ENCODE measurements around the gene FRG2B. TPM values are rescaled to one million over a fixed set of nuclear protein-coding genes. Genes with fewer than 3 reads are reported as not detected.
"Not testable (repeated sequence)": the region's sequence is repeated elsewhere in the genome, so short reads cannot be mapped to it uniquely, and the experiment has no call there.

The FRG2B gene
- polyA plus RNA-seq, 1 of the 3 experiments (the other 2 are of a cell fraction): not detected

- no peaks in the 10 kb centered on the region for H3F3A ChIP-seq (replicated peaks; ENCODE audit: insufficient read depth)
- no peak overlapping the region for H3K4me3 ChIP-seq (ENCODE audit: low read depth in 2 of 2, low read length in 1 of 2)
- no peaks in the 10 kb centered on the region for H3K36me3 ChIP-seq (replicated peaks in 1 of 2; ENCODE audit: control insufficient read depth in 1 of 2, insufficient read depth in 2 of 2, low read length in 1 of 2)
- POLR2A ChIA-PET: no interaction called here
- H2AFZ ChIP-seq (ENCODE audit: low read depth): no peak overlapping the region
- no peaks in the 10 kb centered on the region for H4K20me1 ChIP-seq (ENCODE audit: insufficient read depth)
- no peak for TF ChIP-seq TCF12 (IDR thresholded peaks at IDR 0.05)
- TF ChIP-seq POLR2AphosphoS5 (IDR thresholded peaks at IDR 0.05; ENCODE audit: low read depth, low read length): no peak
- TF ChIP-seq GABPA (IDR thresholded peaks at IDR 0.05; ENCODE audit: low read depth): no peak
- TF ChIP-seq SIN3A (IDR thresholded peaks at IDR 0.05; ENCODE audit: borderline replicate concordance, low read depth, low read length): no peak
- TF ChIP-seq IRF3 (IDR thresholded peaks at IDR 0.05; ENCODE audit: low read depth, low read length): no peak
- TF ChIP-seq NRF1 (IDR thresholded peaks at IDR 0.05; ENCODE audit: low read depth, low read length): no peak
- TF ChIP-seq, protein P1, sequence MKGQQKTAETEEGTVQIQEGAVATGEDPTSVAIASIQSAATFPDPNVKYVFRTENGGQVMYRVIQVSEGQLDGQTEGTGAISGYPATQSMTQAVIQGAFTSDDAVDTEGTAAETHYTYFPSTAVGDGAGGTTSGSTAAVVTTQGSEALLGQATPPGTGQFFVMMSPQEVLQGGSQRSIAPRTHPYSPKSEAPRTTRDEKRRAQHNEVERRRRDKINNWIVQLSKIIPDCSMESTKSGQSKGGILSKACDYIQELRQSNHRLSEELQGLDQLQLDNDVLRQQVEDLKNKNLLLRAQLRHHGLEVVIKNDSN (IDR thresholded peaks at IDR 0.05; ENCODE audit: borderline replicate concordance, low read depth): no peak
- no peak for TF ChIP-seq JUND (IDR thresholded peaks at IDR 0.05)
- TF ChIP-seq EZH2phosphoT487 (IDR thresholded peaks at IDR 0.05; ENCODE audit: borderline replicate concordance, low read depth): no peak
- TF ChIP-seq FOXM1 (IDR thresholded peaks at IDR 0.05; ENCODE audit: low read depth): no peak
- TF ChIP-seq RXRA (IDR thresholded peaks at IDR 0.05; ENCODE audit: borderline replicate concordance, low read depth): no peak
- no peak for TF ChIP-seq TEAD4 (IDR thresholded peaks at IDR 0.05; ENCODE audit: borderline replicate concordance, insufficient read depth)
- TF ChIP-seq MEF2A (IDR thresholded peaks at IDR 0.05; ENCODE audit: borderline replicate concordance, low read depth): no peak
- no peak for TF ChIP-seq ELF1 (IDR thresholded peaks at IDR 0.05)
- no peak for TF ChIP-seq TAF1 (IDR thresholded peaks at IDR 0.05; ENCODE audit: borderline replicate concordance, low read depth, low read length)
- no peak for DNase-seq
- no peaks in the 10 kb centered on the region for H3K79me2 ChIP-seq (ENCODE audit: insufficient read depth)
- no peak overlapping the region for H3K4me2 ChIP-seq
- no peaks in the 10 kb centered on the region for H3K4me1 ChIP-seq (ENCODE audit: control insufficient read depth in 1 of 2, insufficient read depth in 2 of 2, low read depth in 1 of 2, low read length in 1 of 2)
- H3K27ac ChIP-seq (ENCODE audit: low read depth in 2 of 2, low read length in 1 of 2): no peak overlapping the region
- CTCF ChIA-PET: interaction anchor here (0.9 to 1.7 kb wide), 2 partner anchors 13 to 271 kb away, joined by 3 to 4 read pairs; no protein-coding TSS in a partner anchor
- no peaks in the 10 kb centered on the region for H3K9me2 ChIP-seq
- WGBS (ENCODE audit: low lambda C conversion rate): 0% methylated on average over 3 of the region's 3 CpGs
- no peak overlapping the region for H3K9ac ChIP-seq
- no peaks in the 10 kb centered on the region for H3K9me3 ChIP-seq
- H3K27me3 ChIP-seq (ENCODE audit: insufficient read depth): peaks cover 23% of the 10 kb centered on the region; the same call in 1 of the 2 replicates
Measured at GRCh38 chr10:133600657-133601056, 25.9 kb downstream of the FRG2B start.

- H4K20me1 ChIP-seq (ENCODE audit: insufficient read depth); H3K79me2 ChIP-seq (ENCODE audit: insufficient read depth); H3K27ac ChIP-seq (ENCODE audit: low read depth in 2 of 2, low read length in 1 of 2); H2AFZ ChIP-seq (ENCODE audit: low read depth); H3K9ac ChIP-seq; H3K4me1 ChIP-seq (ENCODE audit: control insufficient read depth in 1 of 2, insufficient read depth in 2 of 2, low read depth in 1 of 2, low read length in 1 of 2); H3K4me3 ChIP-seq (ENCODE audit: low read depth in 2 of 2, low read length in 1 of 2); H3F3A ChIP-seq (replicated peaks; ENCODE audit: insufficient read depth); H3K9me2 ChIP-seq; H3K9me3 ChIP-seq; H3K4me2 ChIP-seq; DNase-seq; H3K36me3 ChIP-seq (replicated peaks in 1 of 2; ENCODE audit: control insufficient read depth in 1 of 2, insufficient read depth in 2 of 2, low read length in 1 of 2); POLR2A ChIA-PET: not testable (repeated sequence)
- WGBS (ENCODE audit: low lambda C conversion rate): 9% methylated on average over 8 of the region's 8 CpGs
- CTCF ChIA-PET: interaction anchor here (1.7 kb wide), 1 partner anchor 270 kb away, joined by 4 read pairs; no protein-coding TSS in a partner anchor
- H3K27me3 ChIP-seq (ENCODE audit: insufficient read depth): peaks cover 23% of the 10 kb centered on the region; the same call in 1 of the 2 replicates
Measured at GRCh38 chr10:133599869-133600268, 26.7 kb downstream of the FRG2B start.

All from SK-N-SH (cell line).